Activated naive CD4-positive, alpha-beta T cell treated with Interleukin-2 at 50 U/mL for 16 hours (primary cell): ENCODE data around the gene CWC27.

Experiments used
- DNase-seq: peaks from one replicate; pipeline ENCODE4 v3.0.0-alpha.2; 2020

CWC27 gene

GRCh38 chr5:64768358-64769312, at the start of gene CWC27, which contains the start of gene SREK1IP1:
Gene CWC27 (plus strand): TSS chr5:64768930. CDS start chr5:64769147, 217 bp downstream.
Gene SREK1IP1 (minus strand): TSS chr5:64768691. CDS start chr5:64768517, 174 bp downstream.
- DNase-seq, result peak; percentile 83

GRCh38 chr5:64722588-64722987, 46.1 kb upstream of the CWC27 start:
- DNase-seq, result no peak

- no peak for DNase-seq
These were observed 41.6 kb upstream of the CWC27 start for GRCh38 chr5:64727150-64727549.

GRCh38 chr5:64742411-64742810, 26.3 kb upstream of the CWC27 start:
- DNase-seq, result no peak

- DNase-seq, result no peak
These were observed 25.9 kb upstream of the CWC27 start for GRCh38 chr5:64742821-64743220.

- DNase-seq, result no peak
These were observed 23.8 kb upstream of the CWC27 start for GRCh38 chr5:64744914-64745313.

GRCh38 chr5:64746446-64746845, 22.3 kb upstream of the CWC27 start:
- DNase-seq, result no peak

- no peak for DNase-seq
These were observed 19.3 kb upstream of the CWC27 start for GRCh38 chr5:64749385-64749784.

GRCh38 chr5:64754066-64754465, 14.7 kb upstream of the CWC27 start:
- no peak for DNase-seq

GRCh38 chr5:64758901-64759300, 9.8 kb upstream of the CWC27 start:
- DNase-seq, result no peak

- DNase-seq, result no peak
These were observed 8.6 kb upstream of the CWC27 start for GRCh38 chr5:64759960-64760660.

- no peak for DNase-seq
These were observed 4.7 kb upstream of the CWC27 start for GRCh38 chr5:64763948-64764503.

- DNase-seq, result no peak
These were observed 2.8 kb upstream of the CWC27 start for GRCh38 chr5:64765804-64766504.

GRCh38 chr5:64766941-64767340, 1.8 kb upstream of the CWC27 start:
- DNase-seq, result no peak

- no peak for DNase-seq
These were observed 772 bp upstream of the CWC27 start for GRCh38 chr5:64767959-64768357.

- no peak for DNase-seq
These were observed 1.1 kb downstream of the CWC27 start for GRCh38 chr5:64769855-64770254.

GRCh38 chr5:64771736-64772135, 3.0 kb downstream of the CWC27 start:
- no peak for DNase-seq

- no peak for DNase-seq
These were observed 4.8 kb downstream of the CWC27 start for GRCh38 chr5:64773533-64773932.

GRCh38 chr5:64775291-64775690, 6.6 kb downstream of the CWC27 start:
- no peak for DNase-seq

GRCh38 chr5:64784451-64785025, 15.8 kb downstream of the CWC27 start:
- peak; percentile 66 for DNase-seq

GRCh38 chr5:64786372-64786771, 17.6 kb downstream of the CWC27 start:
- no peak for DNase-seq

- no peak for DNase-seq
These were observed 19.4 kb downstream of the CWC27 start for GRCh38 chr5:64788156-64788555.

- DNase-seq, result no peak
These were observed 20.7 kb downstream of the CWC27 start for GRCh38 chr5:64789457-64789856.
